Activated CD4-positive, alpha-beta T cell treated with anti-CD3 and anti-CD28 coated beads, Interleukin-2, Interleukin-6, amounts not matched to agents 100 ng/mL and 50 ng/mL, durations not matched to agents 16 hours and 8 hours (primary cell): ENCODE results near the gene HOXB3.

Source experiments
- DNase-seq: peaks from one replicate; pipeline ENCODE4 v3.0.0-alpha.2; 2020

The HOXB3 gene

DNA sequence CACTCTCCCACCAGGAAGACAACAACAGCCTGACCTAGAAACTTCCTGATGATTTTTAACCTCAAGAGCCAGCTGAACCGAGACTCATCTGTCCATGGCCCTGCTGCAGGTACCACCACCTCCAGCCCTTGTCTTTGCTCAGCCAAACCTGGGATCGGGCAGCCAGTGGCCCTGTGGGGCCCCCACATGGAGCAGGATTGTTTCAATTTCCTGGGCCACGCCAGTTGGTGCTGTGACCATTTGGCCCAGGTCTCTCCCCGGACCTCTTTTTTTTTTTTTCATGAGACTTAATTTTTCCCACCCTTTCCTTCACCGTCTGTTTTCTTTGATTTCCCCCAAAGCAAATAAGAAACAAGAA lies 36.9 kb downstream of the HOXB3 start:
- DNase-seq: no peak

- DNase-seq: no peak
Observed at GRCh38 chr17:48552466-48553189, 37.4 kb downstream of the HOXB3 start.

DNA sequence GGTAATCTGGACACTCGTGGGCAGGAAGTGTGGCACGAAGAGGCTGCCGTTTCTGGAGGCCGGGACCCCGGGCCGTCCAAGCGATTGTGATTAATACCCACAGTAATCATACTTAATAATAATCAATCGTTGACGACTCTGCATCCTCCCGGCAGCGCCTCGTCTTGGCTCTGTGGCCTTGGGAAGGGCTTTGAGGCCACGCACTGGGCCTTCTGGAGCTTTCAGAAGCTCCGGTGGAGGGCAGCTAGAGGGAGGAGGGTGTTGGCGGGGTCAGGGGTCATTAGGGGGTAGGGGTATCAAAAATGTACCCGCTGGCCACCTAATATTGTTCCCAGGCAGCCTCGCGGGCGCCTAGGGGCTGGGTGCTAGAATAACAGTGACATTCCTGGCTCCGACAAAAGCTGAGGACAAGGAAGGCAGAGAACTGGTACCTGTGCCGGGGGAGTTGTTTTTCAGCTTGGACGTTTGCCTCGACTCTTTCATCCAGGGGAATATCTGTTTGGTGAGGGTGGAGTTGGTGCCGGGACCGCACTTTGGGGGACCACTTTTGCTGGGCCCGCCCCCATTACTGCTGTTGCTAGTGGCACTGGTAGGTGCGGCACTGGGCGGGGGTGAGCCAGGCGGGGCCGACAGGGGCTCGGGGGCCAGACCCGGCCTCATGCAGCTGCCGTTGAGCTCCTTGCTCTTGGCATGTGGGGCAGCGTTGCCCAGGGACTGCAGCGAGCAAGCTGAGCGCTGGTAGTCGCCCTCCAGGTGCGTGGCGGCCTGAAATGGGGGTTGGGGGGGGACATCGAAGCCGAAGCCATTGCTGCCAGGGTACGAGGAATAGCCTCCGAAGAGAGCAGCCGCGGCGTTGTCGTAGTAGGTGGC lies 38.2 kb downstream of the HOXB3 start:
- no peak for DNase-seq

DNA sequence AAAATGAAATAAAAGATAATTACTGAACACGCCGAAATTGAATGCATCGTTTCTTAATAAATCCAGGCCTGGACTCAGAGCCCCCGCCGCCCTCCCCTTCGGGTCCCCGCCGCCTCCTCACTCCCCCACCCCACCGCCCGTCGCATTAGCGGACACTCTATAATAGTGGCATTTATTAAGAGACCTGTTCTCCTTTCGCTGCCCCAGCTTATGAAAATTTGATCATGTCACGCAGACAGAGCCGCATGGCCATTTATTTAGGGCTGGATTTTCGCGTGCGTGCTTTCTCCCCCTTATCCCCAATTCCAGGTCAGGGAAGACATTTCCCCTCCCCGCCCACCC lies 38.9 kb downstream of the HOXB3 start:
- no peak for DNase-seq

DNA sequence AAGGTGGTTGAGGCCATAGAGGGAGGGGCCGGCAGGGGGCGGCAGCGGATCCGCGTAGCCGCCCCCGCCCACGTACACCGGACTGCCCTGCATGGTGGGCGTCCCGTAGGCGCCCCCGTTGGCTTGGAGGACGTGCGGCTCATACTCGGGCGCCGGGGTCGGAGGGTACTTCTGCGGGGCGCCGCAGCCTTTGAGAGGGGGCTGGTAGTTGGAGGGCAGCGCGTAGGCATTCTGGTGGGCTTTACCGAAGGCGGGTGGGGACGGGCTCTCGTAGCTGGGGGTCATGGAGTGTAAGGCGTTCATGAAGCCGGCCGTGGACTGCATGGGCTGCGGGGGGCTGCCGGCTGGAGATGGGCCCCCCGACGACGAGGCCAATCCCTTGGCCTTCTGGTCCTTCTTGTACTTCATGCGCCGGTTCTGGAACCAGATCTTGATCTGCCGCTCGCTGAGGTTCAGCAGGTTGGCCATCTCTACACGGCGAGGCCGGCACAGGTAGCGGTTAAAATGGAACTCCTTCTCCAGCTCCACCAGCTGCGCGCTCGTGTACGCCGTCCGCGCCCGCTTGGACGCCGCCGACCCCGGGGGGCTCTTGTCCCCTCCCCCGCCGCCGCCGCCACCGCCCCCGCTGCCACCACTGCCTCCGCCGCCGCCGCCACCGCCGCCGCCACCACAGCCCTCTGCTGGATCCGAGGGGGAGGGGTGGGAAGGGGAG lies 39.4 kb downstream of the HOXB3 start:
- DNase-seq: no peak

DNA sequence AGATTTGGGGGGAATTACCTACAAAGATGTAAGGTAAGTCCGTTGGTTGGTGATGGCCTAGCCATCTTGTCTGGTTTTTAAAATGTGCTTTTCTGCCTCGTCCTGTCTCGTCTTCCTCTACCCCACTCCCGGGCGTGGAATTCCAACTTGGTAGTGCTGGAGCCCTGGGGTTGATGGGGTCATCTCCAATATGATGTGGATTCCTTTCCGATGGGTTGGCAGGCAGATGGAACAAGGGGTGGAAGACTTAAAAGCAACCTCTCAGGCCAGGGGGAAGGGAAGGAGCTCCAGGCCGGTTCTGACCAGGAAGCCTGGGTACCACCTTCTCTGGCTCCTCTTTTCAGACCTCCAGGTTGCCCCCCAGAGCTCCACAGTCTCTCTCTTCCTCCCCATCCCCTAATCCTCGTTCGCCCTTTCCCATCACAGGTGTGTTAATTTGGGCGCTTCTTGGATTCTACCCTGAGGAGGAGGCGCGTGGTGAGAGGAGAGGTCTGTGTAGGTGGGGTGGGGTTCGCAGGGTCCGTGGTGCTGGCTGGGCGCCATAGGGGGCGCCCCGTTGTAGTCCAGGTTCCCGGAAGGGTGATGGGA lies 40.0 kb downstream of the HOXB3 start:
- no peak for DNase-seq

DNA sequence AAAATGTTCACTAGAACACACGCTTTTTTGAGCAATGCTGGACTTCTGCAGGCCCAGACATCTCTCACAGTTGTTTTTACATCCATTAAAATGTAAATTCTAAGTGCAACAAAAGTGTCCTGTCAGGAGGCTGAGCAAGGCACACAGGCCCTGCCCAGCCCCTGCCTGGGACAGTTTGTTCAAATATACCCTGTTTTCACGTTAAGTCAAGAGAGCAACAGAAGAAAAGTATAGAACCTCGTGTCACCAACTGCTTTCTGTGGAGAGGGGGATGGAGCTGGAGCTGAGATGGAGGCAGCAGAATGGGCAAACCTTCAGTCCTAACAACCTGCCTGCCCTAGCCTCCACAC lies 40.8 kb downstream of the HOXB3 start:
- DNase-seq: no peak

DNA sequence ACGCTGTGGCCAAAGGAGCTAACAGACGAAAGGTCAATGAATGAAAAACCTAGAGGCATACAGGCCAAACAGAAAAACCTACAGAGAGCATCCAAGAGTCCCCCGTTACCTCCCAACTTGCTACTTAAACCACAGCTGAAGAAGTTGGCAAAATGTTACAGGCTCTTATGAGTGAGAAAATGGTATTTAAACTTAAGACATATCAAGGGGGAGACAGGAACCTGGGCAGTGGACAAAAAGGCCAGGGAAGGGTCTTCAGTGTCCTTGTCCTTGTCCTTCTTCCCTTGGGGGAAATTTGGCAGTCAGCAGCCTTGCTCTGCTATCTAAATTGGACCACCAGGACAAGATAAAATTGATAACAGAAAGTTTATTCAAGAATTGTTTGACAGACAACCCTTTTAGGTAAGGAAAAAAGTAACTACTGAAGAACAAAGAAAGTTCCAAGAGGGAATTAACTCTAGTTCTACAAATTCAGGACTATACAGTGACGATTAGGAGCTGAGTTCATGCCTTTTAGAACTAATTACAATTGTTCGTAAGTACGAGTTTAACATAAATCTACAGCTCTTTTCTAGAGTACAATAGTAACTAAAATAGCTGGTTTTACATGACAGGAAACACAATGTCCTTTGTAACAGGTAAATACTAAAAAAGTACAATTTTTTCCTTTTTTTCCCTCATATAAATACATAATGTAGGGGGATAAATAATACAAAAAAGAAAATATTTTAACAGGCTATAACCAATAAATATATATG lies 41.3 kb downstream of the HOXB3 start:
- DNase-seq: no peak

- DNase-seq: peak; percentile 55
Observed at GRCh38 chr17:48547808-48548522, 42.1 kb downstream of the HOXB3 start.

DNA sequence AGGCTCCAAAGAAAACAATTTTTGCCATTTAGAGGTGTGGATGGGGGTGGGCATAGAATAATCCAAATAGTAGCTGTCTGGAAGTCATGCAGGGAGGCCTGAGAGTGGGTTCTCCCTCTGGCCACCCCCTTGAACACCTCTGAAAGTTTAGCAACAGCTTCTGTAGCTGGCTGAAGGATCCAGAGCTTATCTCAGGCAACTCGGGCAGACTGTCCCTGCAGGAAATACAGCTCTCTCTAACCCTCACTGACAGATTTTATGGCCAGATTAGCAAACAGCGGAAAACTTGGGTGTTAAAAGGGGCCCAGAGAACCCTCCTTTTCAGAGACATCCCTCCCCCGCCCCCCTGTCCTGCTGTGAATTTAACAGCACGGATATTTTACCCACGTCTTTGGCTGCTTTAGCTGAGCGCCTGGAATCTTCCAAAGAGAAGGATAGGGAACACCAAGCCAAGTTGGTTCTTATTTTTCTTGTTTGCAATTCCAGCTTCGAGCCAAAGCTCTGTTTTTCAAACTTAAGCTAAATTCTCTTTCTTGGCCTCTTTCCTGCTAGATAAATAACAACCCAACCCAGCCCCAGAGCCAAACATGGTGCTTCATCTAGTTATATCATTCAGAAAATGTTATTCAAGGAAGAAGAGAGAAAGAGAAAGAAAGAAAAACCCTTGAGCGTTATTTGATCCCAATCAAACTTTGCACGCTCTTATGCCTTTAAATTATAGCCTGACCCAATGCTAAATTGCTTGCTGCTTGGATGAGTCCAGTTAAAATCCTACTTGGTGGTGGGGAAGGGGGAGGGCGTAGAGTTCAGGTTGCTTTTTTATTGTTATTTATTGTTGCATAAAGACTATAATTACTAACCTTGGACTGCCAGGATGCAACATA lies 42.9 kb downstream of the HOXB3 start:
- DNase-seq: peak; percentile 42

DNA sequence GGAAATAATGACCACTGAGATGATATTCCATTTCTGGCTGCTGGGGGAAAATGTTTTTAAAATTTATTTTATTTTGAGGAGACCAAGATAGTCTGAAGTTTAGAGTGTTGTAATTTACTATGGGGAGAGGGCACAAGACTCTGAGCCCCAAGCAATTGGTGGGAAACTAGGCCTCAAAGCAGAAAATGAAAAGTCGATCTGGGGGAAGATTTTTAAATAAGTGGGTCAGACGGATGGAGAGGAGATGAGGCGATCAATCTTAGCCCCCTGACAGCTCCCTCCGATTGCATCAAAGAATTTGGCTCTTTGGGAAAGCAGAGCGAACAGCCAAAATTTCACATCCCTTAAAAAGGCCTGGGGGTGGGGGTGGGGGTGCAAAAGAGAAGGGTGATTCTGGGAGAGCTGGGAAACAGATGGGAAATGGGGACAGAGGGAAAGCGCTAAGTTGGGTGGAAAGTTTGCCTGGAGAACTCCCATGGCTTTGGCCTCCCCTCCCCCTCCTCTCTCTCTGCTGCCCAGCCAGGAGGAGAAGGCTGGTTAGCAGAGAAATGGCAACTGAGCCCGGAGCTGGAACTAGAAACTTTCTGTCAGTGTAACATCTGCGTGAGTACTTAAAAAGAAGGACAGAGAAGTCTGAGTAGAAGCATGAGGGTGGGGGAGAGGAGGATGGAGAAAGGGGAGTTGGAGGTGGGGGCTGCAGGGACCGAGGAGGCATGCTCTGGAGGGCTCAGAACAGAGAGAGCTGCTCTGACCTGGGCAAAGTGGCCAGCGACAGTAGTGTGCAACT lies 43.7 kb downstream of the HOXB3 start:
- no peak for DNase-seq

DNA sequence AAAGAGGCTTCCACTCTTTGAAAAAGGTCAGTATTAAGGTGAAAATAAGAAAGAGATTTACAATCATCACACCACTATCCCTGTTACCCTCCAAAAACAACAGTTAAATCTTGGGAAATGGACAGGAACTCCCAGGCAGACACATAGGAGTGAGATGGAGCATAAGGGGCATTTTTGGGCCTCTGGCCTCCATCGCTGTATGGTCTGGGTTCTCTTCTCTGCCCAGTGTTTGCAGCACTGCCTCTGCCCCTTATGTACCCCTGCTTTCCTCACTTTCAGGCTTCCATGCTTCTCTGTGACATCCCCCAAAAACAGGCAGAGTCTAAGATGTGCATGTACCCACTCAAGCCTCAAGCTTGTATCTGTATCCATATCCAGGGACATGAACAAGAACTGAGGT lies 44.5 kb downstream of the HOXB3 start:
- no peak for DNase-seq

DNA sequence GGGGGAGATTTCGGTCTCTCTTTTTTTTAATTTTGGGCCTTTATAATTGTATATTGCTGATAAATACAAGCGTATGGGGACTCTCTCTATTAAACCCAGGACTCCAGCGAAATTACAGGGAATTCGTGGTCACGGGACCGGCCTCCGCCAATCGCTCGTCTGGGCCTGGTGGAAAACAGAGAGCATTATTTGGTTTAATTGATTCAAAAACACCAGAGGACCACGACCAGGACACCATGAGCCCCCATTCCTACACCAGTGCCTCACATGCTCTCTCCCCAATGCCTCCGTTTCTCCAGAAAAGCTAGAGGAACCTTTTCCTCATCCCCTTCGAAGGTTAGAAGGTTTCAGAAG lies 45.0 kb downstream of the HOXB3 start, which contains the start of gene HOXB2:
Gene HOXB2, minus strand, starts transcription at position 88 of the 354 bp plus-strand sequence. CDS start 198 bp downstream, outside the sequence.
- no peak for DNase-seq

- DNase-seq: peak; percentile 62
Observed at GRCh38 chr17:48544349-48545021, 45.6 kb downstream of the HOXB3 start.

- no peak for DNase-seq
Observed at GRCh38 chr17:48543854-48544348, 46.1 kb downstream of the HOXB3 start.

GRCh38 chr17:48543107-48543853 lies 46.8 kb downstream of the HOXB3 start:
- DNase-seq: peak; percentile 76

GRCh38 chr17:48542698-48543106 lies 47.3 kb downstream of the HOXB3 start:
- DNase-seq: no peak

DNA sequence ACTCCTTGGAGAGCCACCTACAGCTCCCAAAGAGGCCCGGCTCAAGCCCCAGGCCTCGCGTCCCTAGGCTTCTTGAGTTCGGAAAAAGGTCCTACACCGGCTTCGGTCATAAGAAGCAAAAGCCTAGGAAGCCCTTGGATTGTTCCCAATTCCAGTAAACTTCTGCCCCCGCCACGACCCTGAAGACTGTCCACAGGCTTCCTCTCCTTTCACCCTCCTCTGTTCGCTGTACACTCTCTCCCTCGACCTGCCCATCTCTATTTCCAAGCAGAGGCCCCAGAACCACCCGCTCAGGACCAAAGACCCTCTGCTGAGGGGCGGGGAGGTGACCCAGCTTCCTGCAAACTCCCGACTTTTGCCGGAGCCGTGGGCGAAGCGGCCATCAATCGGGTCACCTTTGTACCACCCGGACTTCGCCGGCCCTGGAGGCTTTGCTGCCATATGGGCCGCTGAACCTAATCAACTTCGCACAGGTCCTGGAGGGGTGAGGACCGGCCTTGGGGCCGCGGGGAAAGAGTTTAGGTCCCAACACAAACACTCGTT lies 47.9 kb downstream of the HOXB3 start:
- DNase-seq: peak; percentile 53
